ENCODE measurements around the gene FOXP3. TPM values are rescaled to one million over a fixed set of nuclear protein-coding genes. Genes with fewer than 3 reads are reported as not detected.
A peak's percentile ranks its signal among the peaks of the same experiment; 100 is the strongest.

Gene FOXP3, protein sequence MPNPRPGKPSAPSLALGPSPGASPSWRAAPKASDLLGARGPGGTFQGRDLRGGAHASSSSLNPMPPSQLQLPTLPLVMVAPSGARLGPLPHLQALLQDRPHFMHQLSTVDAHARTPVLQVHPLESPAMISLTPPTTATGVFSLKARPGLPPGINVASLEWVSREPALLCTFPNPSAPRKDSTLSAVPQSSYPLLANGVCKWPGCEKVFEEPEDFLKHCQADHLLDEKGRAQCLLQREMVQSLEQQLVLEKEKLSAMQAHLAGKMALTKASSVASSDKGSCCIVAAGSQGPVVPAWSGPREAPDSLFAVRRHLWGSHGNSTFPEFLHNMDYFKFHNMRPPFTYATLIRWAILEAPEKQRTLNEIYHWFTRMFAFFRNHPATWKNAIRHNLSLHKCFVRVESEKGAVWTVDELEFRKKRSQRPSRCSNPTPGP
- total RNA-seq (2021): 0.39 to 0.42 TPM (median 0.39 TPM) in 3 replicates
- Bru-seq, nascent RNA: percentile 15 among the genes with signal in this experiment
- long read RNA-seq, experiment 1: 0 reads
- long read RNA-seq, experiment 2: 0 reads
- long read RNA-seq, experiment 3: 0 reads

GRCh38 chrX:49264460-49264859, at the start of gene FOXP3:
Gene FOXP3, minus strand, starts transcription at chrX:49264710. Its CDS starts 6,205 bp downstream, at chrX:49258505.
- H3K27me3 Mint-ChIP-seq (ENCODE audit: low read depth): peaks cover 2% of the 10 kb centered on the region; the same call in 1 of the 2 replicates
- CTCF ChIA-PET: no interaction called here
- ATAC-seq (no peak), DNase-seq (ENCODE audit: low spot score) (no peak)
- no peak within 1 kb of the TSS for H3K4me3 Mint-ChIP-seq
- H3K27ac Mint-ChIP-seq: no peak within 1 kb of the TSS
- peaks cover 7% of the 10 kb centered on the region for H3K4me1 Mint-ChIP-seq
- POLR2A ChIA-PET: no interaction called here
- no peaks in the 10 kb centered on the region for H3K9me3 Mint-ChIP-seq
- H3K36me3 Mint-ChIP-seq: no peaks in the 10 kb centered on the region
- no peak for TF ChIP-seq STAT6 (CRISPR knock-in tag; conservative IDR thresholded peaks at IDR 0.05; ENCODE audit: low read depth)
- TF ChIP-seq, protein P1, sequence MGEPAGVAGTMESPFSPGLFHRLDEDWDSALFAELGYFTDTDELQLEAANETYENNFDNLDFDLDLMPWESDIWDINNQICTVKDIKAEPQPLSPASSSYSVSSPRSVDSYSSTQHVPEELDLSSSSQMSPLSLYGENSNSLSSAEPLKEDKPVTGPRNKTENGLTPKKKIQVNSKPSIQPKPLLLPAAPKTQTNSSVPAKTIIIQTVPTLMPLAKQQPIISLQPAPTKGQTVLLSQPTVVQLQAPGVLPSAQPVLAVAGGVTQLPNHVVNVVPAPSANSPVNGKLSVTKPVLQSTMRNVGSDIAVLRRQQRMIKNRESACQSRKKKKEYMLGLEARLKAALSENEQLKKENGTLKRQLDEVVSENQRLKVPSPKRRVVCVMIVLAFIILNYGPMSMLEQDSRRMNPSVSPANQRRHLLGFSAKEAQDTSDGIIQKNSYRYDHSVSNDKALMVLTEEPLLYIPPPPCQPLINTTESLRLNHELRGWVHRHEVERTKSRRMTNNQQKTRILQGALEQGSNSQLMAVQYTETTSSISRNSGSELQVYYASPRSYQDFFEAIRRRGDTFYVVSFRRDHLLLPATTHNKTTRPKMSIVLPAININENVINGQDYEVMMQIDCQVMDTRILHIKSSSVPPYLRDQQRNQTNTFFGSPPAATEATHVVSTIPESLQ (CRISPR knock-in tag; IDR thresholded peaks at IDR 0.05): no peak
- TF ChIP-seq GTF2I (CRISPR knock-in tag; conservative IDR thresholded peaks at IDR 0.05): no peak
- no peak for TF ChIP-seq TCF7 (CRISPR knock-in tag; IDR thresholded peaks at IDR 0.05; ENCODE audit: low read depth)
- no peak for TF ChIP-seq ZNF263 (CRISPR knock-in tag; IDR thresholded peaks at IDR 0.05; ENCODE audit: low read depth)
- TF ChIP-seq JAZF1 (CRISPR knock-in tag; IDR thresholded peaks at IDR 0.05): no peak
- TF ChIP-seq MYBL2 (CRISPR knock-in tag; IDR thresholded peaks at IDR 0.05): no peak
- no peak for TF ChIP-seq PRRX2 (CRISPR knock-in tag; IDR thresholded peaks at IDR 0.05)
- no peak for TF ChIP-seq AFF4 (CRISPR knock-in tag; IDR thresholded peaks at IDR 0.05; ENCODE audit: borderline replicate concordance)
- TF ChIP-seq, protein P2, sequence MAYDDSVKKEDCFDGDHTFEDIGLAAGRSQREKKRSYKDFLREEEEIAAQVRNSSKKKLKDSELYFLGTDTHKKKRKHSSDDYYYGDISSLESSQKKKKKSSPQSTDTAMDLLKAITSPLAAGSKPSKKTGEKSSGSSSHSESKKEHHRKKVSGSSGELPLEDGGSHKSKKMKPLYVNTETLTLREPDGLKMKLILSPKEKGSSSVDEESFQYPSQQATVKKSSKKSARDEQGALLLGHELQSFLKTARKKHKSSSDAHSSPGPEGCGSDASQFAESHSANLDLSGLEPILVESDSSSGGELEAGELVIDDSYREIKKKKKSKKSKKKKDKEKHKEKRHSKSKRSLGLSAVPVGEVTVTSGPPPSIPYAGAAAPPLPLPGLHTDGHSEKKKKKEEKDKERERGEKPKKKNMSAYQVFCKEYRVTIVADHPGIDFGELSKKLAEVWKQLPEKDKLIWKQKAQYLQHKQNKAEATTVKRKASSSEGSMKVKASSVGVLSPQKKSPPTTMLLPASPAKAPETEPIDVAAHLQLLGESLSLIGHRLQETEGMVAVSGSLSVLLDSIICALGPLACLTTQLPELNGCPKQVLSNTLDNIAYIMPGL (CRISPR knock-in tag; IDR thresholded peaks at IDR 0.05): no peak
- TF ChIP-seq, protein P3, sequence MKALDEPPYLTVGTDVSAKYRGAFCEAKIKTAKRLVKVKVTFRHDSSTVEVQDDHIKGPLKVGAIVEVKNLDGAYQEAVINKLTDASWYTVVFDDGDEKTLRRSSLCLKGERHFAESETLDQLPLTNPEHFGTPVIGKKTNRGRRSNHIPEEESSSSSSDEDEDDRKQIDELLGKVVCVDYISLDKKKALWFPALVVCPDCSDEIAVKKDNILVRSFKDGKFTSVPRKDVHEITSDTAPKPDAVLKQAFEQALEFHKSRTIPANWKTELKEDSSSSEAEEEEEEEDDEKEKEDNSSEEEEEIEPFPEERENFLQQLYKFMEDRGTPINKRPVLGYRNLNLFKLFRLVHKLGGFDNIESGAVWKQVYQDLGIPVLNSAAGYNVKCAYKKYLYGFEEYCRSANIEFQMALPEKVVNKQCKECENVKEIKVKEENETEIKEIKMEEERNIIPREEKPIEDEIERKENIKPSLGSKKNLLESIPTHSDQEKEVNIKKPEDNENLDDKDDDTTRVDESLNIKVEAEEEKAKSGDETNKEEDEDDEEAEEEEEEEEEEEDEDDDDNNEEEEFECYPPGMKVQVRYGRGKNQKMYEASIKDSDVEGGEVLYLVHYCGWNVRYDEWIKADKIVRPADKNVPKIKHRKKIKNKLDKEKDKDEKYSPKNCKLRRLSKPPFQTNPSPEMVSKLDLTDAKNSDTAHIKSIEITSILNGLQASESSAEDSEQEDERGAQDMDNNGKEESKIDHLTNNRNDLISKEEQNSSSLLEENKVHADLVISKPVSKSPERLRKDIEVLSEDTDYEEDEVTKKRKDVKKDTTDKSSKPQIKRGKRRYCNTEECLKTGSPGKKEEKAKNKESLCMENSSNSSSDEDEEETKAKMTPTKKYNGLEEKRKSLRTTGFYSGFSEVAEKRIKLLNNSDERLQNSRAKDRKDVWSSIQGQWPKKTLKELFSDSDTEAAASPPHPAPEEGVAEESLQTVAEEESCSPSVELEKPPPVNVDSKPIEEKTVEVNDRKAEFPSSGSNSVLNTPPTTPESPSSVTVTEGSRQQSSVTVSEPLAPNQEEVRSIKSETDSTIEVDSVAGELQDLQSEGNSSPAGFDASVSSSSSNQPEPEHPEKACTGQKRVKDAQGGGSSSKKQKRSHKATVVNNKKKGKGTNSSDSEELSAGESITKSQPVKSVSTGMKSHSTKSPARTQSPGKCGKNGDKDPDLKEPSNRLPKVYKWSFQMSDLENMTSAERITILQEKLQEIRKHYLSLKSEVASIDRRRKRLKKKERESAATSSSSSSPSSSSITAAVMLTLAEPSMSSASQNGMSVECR (CRISPR knock-in tag; IDR thresholded peaks at IDR 0.05; ENCODE audit: borderline replicate concordance): no peak
- no peak for TF ChIP-seq NR1H2 (CRISPR knock-in tag; IDR thresholded peaks at IDR 0.05)
- TF ChIP-seq CDX4 (CRISPR knock-in tag; IDR thresholded peaks at IDR 0.05; ENCODE audit: borderline replicate concordance): no peak
- no peak for TF ChIP-seq GABPB1 (CRISPR knock-in tag; IDR thresholded peaks at IDR 0.05)
- no peak for TF ChIP-seq JUN (CRISPR knock-in tag; IDR thresholded peaks at IDR 0.05)
- TF ChIP-seq ETV6 (CRISPR knock-in tag; IDR thresholded peaks at IDR 0.05): no peak
- no peak for TF ChIP-seq E2F4 (CRISPR knock-in tag; IDR thresholded peaks at IDR 0.05; ENCODE audit: borderline replicate concordance, low read depth)
- no peak for TF ChIP-seq E2F1 (CRISPR knock-in tag; IDR thresholded peaks at IDR 0.05)

All from WTC11 (cell line).